ENCODE results near the gene FITM1.

Gene FITM1, protein sequence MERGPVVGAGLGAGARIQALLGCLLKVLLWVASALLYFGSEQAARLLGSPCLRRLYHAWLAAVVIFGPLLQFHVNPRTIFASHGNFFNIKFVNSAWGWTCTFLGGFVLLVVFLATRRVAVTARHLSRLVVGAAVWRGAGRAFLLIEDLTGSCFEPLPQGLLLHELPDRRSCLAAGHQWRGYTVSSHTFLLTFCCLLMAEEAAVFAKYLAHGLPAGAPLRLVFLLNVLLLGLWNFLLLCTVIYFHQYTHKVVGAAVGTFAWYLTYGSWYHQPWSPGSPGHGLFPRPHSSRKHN

DNA sequence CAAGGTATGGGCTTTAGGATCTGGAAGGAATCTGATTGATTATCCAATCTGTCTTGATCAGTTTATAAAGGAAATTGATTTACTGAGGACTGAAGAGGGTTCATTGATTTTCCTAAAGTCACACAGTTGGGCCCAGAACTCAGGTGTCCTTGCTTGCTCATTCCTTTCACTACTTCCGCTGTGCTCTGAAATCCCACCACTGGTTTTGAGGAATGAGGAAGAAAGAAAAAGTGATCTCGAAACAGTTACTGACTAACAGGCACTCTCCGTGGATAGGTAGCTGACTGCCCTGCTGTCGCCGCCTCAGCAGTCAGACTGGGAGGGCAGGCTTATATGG is at the start of gene FITM1:
Gene FITM1 (plus strand): TSS at position 280 of the 337 bp plus-strand sequence. CDS start 905 bp downstream, outside the sequence.
- no peak for DNase-seq

GRCh38 chr14:24080888-24081738 is 49.3 kb upstream of the FITM1 start:
- DNase-seq = peak; percentile 75

- DNase-seq = no peak
Observed at GRCh38 chr14:24081739-24082211, 48.7 kb upstream of the FITM1 start.

- no peak for DNase-seq
Observed at GRCh38 chr14:24082411-24083080, 47.9 kb upstream of the FITM1 start.

DNA sequence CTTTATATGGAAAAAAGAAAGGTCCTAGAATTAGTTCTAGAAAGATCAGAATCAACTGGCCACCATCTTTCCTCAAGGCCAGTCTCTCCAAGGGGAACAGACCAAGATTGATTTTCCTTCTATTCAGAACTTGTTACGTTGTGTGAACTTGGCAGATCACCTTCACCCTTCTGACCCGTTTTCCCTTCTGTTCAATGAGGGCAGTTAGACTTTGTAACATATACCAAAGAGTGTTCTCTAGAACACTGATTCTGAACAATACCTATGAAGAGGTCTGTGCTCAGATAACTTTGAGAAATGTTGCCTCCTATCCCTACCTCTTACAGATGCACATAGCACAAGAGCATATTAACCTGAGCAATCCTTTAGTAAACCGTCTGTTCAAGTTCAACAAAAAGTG is 47.0 kb upstream of the FITM1 start:
- DNase-seq = no peak

DNA sequence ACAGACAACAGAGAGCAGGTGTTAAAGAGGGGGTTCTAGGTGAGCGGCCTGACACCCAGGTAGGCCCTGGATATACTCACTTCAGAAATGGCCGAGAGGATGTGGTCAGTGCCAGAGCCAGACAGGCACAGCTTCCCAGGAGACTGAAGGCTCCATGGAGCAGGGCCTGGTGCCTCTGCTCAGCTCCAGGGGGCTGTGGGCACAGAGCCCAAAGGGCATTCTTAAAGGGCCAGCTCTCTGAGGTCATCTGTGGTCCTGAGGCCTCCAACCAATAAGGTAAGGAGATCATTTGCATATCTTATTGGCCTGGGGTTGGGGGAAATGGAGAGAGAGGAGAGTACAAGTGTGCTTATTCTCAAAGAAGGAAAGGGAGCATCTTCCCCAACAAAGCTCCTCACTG is 46.0 kb upstream of the FITM1 start:
- no peak for DNase-seq

- no peak for DNase-seq
Observed at GRCh38 chr14:24085215-24085614, 45.2 kb upstream of the FITM1 start.

DNA sequence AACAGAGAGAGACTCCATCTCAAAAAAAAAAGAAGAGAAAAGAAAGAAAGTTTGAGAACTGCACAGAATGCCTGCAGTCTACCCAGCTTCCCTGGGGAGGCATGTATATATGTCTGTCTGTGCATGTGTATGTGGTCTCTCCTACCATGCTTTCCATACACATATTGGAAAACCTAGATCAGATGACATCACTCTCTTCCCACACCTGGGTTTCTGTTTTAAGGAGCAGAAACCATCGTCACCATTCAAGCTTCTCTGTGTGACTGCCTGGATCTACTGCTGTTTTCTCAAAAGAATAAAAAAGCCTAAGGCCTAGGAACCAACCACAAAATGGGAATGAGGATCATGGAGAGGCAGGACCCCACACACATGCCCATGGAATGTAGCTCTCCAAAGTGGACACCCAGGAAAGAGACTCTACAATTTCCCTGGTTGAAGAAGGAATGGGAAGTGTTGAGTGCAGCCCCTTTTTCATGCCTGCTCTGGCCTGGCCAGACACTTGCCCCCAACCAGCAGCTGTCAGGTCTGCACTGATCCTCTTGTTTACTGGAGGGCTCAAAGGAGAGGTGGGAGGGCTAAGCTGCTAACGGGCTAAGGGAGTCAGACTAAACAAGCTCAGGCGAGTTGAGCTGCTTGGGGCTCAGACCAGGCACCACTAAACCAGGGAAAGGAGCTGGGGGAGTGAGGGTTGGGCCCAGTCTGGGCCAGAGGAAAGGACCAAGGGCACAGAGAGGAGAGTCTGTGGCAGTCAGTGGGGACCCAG is 44.1 kb upstream of the FITM1 start:
- no peak for DNase-seq

- no peak for DNase-seq
Observed at GRCh38 chr14:24087004-24087403, 43.5 kb upstream of the FITM1 start.

DNA sequence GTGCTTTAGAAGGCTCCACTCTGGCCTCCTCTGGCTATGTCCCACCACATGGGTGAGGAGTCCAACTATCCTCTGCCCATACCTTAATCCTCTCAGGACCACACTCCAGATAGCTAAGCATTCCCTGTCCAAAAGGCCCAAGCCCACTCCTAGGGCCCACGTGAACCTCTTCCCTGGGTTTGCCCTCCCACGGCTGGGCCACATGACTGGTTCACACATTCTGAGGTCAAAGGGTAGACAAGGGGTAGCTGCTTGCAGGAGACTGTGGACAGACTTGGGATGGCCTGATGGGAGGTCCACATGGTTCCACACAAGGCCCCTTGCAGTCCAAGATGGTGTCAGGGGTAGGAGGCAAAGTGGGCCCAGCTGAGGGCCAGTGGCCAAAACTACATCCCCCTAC is 42.4 kb upstream of the FITM1 start:
- DNase-seq = no peak

DNA sequence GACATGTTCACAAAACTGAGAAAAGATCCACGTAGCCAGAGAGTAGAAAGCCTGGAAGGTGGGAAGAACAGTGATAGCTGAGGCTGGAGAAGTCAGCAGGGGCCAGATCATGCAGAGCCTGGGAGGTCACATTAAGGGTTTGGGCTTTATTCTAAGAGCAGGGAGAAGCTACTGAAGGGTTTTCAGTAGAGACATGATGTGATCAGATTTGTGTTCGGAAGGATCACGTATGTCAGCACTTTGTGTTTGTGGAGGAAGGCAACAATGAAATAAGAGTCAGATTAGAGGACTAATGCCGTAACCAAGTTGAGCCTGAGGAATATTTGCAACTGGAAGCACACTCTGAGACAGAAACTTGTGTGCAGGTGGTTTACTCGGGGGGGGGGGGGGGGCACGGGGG is 40.6 kb upstream of the FITM1 start:
- DNase-seq = no peak

- no peak for DNase-seq
Observed at GRCh38 chr14:24092110-24092504, 38.4 kb upstream of the FITM1 start.

GRCh38 chr14:24092505-24093206 is 37.8 kb upstream of the FITM1 start:
- DNase-seq = no peak

DNA sequence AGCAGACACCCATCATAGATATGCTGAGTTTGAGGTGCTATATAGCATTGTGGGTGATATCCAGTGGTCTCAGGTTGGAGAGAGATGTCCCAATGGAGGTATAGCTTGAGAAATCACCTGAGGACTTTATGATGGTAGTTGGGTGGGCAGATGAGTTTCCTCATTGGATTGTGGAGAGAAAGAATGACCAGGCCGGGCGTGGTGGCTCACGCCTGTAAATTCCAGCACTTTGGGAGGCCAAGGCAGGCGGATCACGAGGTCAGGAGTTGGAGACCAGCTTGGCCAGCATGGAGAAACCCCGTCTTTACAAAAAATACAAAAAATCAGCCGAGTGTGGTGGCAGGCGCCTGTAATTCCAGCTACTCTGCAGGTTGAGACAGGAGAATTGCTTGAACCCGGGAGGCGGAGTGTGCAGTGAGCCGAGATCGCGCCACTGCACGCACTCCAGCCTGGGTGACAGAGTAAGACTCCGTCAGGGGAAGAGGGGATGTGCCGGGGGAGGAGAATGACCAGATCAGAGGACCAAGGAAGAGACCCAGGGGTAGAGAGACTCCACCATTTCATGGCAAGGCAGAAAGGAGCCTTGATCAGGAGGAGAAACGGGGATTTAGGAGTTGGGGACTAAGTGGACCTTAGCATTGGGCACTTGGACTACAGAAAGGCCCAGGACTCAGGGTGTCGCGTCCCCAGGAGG is 37.1 kb upstream of the FITM1 start:
- no peak for DNase-seq

- peak; percentile 91 for DNase-seq
Observed at GRCh38 chr14:24093901-24094840, 36.3 kb upstream of the FITM1 start, which contains the start of gene PCK2. Gene PCK2 (plus strand): TSS chr14:24094311. CDS start chr14:24094406, 95 bp downstream.

GRCh38 chr14:24094841-24095270 is 35.6 kb upstream of the FITM1 start:
- DNase-seq = peak; percentile 23

DNA sequence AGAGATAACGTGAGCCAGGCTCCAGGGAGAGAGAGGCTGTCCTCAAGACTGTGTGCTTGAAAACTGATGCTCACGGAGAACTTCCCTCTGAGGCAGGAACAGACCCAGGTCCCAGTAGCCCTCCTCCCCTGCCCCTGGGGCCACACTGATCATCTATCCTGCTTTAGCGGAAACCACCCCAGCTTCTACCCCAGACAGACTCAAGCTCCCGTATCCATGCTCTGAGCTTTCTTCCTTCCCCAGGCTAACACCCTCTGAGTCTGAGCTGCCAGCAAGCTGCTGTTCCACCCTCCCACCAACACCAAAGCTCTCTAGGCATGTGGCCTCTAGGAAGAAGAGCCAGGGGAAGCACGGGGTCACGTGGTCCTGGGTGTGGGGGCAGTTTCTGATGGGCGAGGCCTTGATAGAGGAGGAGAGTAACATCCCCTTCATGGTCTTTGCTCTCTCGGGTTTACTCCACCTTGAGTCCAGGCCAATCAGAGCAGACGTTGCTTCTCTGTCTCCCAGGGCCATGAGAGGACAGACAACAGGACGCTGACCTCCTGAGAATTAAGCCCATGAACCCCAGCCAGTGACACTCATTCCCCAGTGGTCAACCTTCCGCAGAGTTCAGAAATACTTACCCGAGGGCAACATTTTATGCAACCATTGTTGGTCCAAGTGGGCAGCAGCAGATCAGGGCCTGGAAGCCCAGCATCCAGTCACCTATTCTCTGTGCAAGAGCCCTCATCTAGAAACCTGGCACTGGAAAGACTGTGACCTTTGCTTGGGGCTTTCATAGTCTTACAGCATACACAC is 35.0 kb upstream of the FITM1 start:
- DNase-seq = peak; percentile 76

- DNase-seq = no peak
Observed at GRCh38 chr14:24096545-24097181, 33.8 kb upstream of the FITM1 start.
